GM21576 (cell line): Measurements from ENCODE around the gene UVSSA.
"Not testable (repeated sequence)": the region's sequence is repeated elsewhere in the genome, so short reads cannot be mapped to it uniquely, and the experiment has no call there.

Experiments
- ATAC-seq: cut with Tn5 transposase; IDR thresholded peaks from one replicate; pipeline ENCODE4 v1.9.1; 2021; ENCODE audit warnings: mild to moderate bottlenecking, moderate library complexity; ENCODE audit not compliant: unreplicated experiment

Gene UVSSA

GRCh38 chr4:1316537-1317168, 30.4 kb upstream of the UVSSA start:
- no peak for ATAC-seq

- ATAC-seq, result no peak
Observed at GRCh38 chr4:1317177-1318045, 29.6 kb upstream of the UVSSA start.

- ATAC-seq, result no peak
Observed at GRCh38 chr4:1318046-1318375, 29.0 kb upstream of the UVSSA start.

- no peak for ATAC-seq
Observed at GRCh38 chr4:1318488-1319213, 28.4 kb upstream of the UVSSA start.

GRCh38 chr4:1321486-1321885, 25.5 kb upstream of the UVSSA start:
- ATAC-seq, result no peak

GRCh38 chr4:1321946-1322650, 24.9 kb upstream of the UVSSA start:
- no peak for ATAC-seq

- ATAC-seq, result no peak
Observed at GRCh38 chr4:1323280-1323634, 23.8 kb upstream of the UVSSA start.

GRCh38 chr4:1323635-1324442, 23.2 kb upstream of the UVSSA start:
- ATAC-seq, result no peak

- not testable (repeated sequence) for ATAC-seq
Observed at GRCh38 chr4:1324443-1325175, 22.4 kb upstream of the UVSSA start.

- ATAC-seq, result no peak
Observed at GRCh38 chr4:1325176-1325480, 21.9 kb upstream of the UVSSA start.

- ATAC-seq, result no peak
Observed at GRCh38 chr4:1325681-1326635, 21.1 kb upstream of the UVSSA start.

GRCh38 chr4:1326751-1327525, 20.1 kb upstream of the UVSSA start:
- no peak for ATAC-seq

GRCh38 chr4:1327526-1328266, 19.3 kb upstream of the UVSSA start:
- ATAC-seq, result no peak

GRCh38 chr4:1328267-1329155, 18.5 kb upstream of the UVSSA start:
- no peak for ATAC-seq

- no peak for ATAC-seq
Observed at GRCh38 chr4:1329408-1330371, 17.3 kb upstream of the UVSSA start.
